ENCODE results near the gene SCRN1.

SCRN1 gene, protein sequence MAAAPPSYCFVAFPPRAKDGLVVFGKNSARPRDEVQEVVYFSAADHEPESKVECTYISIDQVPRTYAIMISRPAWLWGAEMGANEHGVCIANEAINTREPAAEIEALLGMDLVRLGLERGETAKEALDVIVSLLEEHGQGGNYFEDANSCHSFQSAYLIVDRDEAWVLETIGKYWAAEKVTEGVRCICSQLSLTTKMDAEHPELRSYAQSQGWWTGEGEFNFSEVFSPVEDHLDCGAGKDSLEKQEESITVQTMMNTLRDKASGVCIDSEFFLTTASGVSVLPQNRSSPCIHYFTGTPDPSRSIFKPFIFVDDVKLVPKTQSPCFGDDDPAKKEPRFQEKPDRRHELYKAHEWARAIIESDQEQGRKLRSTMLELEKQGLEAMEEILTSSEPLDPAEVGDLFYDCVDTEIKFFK

DNA sequence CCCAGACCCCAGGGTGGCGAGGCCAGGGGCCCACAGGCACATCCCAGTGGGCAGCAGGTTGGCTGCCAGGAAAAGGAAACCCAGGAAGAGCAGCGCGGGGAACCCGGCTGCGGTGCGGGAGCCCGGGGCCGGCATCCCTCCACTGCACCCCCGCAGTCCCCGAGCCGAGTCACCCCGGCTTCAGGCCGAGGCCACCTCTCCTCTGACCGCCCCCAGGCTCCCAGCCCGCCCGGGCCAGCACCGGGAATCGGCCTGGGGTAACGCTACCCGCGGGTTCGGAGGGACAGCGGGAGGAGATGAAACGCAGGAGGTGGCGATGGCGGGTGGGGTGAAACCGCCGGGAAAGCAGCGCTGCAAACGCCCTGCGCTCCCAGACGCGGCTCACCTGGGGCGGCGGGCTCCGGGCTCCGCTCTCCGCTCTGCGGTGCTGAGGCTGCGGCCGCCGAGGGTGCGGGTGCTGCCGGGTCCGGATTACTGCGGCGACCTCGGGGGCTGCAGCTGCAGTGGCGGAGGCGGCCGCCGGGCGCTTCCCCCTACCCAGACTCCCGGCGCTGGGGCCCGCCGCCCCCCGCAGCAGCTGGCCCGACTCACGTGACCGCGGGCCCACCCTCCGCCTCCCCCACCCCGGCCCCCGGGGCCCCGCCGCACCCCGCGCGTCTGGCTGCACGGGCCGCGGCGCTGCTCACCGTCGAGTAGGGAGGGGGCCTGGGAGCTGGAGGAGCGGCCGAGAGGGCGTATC, at the start of gene SCRN1:
TSS of gene SCRN1 (minus strand) at position 545 of the 739 bp plus-strand sequence. CDS start 20,734 bp downstream, outside the sequence.
- peak; percentile 49 for DNase-seq

DNA sequence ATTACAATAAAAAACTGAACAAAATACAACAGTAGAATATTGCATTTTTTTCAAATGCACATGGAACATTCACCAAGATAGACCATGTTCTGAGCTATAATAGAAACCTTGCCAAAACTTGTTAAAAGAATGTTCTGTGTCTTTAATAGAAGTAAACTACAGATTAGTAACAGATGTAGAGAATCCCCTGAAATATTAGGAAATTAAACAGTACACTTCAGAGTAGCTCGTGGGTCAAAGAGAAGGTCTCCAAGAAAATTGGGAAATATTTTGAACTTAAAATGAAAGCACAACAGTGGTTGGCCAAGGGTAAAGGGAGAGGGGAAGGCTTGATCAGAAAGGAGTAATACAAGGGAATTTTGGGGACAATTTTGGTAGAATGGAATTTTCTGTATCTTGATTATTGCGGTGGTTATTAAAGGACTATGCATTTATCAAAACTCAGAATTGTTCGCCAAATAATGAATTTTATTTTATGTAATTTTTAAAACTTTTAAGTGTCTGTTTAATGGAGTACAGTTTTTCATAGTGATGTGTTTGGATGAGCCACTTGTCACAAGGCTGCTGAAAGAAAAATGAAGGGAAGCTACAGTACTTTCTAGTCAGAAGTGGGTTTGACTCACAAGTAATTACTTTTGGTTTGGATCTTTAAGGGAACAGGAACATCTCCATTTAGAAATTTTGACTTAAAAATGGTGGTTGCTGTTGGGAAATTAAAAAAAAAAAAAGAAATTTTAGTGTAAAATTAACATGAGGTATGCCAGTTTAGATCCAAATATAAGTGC, 48.8 kb upstream of the SCRN1 start:
- no peak for DNase-seq

DNA sequence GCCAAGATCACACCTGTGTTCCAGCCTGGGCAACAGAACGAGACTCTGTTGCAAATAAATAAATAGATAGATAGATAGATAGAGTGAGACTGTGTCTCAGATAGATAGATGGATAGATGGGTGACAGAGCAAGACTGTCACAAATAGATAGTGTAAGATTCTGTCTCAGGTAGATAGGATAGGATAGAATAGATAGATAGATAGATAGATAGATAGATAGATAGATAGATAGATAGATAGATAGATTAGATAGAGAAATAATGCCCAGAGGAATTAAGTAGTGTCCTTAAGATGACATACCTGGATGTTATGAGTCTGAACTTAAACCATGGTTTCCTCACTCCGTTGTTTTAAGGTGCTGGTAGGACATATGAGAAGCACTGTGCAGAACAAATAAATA, 46.6 kb upstream of the SCRN1 start:
- DNase-seq: no peak

DNA sequence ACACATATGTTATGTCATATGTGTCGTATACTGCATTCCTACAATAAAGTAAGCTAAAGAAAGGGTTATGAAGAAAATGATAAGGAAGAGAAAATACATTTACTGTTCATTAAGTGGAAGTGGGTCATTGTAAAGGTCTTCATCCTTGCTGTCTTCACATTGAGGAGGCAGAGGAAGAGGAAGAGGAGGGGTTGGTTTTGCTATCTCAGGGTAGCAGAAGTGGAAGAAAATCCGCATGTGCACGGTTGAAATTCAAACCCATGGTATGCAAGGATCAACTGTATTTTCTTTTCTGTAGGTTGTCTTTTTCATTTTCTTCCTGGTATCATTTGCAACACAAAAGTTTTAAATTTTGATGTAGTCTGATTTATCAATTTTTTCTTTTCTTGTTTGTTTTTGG, 44.9 kb upstream of the SCRN1 start:
- no peak for DNase-seq

DNA sequence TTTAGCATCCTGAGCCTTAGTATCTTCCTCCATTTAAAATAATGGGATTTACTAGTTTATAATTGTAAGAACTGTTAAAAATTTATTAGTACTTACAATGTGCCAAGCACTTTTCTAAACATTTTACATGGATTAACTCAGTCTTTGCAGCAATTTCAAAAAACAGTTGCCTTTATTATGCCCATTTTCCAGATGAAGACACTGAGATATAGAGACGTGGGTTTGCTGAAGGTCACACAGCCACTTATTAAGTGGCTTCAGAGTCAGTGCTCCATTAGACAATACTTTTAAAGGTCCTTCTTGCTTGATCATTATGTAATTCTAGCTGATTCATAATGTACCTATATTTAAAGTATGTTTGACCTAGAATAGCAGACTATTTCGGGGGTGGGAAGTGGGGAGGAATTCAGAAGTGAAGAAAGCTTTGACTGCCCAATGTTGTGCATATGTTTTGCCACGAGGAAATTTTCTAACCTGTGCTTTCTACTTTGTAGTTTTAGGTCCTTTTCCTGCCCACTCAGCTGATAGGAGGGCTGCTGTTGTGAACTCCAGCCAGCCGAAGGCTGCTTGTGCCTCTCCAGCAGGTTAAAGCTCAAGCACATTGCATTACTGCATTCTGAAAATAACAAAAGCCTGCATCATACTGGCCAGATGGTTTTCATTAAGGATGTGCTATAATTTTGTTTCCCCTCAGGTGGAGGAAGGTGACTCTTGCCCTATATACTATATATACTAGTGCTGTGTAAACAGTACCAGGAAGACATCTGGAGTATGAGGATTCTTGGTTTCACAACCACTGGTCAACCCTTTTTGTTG, 42.9 kb upstream of the SCRN1 start:
- DNase-seq: no peak

DNA sequence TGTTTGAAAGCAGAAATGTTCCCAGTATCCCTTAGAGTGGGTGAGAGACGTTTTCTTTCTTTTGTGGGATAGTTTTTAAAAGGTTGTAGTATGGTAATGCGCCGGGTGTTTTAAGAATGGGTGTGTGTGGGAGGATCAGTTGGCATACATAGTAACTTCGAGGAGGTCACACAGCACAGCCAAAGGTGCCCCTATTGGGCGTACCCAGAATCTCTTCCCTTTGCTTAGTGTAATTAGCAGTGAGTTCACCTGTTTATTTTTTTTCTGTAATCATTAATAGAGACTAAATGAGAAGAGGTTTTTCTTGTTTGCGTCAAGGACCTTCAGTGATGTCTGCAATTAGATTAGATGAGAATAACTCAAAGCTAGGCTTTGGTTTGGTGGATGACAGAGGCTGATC, 40.1 kb upstream of the SCRN1 start:
- DNase-seq: no peak

DNA sequence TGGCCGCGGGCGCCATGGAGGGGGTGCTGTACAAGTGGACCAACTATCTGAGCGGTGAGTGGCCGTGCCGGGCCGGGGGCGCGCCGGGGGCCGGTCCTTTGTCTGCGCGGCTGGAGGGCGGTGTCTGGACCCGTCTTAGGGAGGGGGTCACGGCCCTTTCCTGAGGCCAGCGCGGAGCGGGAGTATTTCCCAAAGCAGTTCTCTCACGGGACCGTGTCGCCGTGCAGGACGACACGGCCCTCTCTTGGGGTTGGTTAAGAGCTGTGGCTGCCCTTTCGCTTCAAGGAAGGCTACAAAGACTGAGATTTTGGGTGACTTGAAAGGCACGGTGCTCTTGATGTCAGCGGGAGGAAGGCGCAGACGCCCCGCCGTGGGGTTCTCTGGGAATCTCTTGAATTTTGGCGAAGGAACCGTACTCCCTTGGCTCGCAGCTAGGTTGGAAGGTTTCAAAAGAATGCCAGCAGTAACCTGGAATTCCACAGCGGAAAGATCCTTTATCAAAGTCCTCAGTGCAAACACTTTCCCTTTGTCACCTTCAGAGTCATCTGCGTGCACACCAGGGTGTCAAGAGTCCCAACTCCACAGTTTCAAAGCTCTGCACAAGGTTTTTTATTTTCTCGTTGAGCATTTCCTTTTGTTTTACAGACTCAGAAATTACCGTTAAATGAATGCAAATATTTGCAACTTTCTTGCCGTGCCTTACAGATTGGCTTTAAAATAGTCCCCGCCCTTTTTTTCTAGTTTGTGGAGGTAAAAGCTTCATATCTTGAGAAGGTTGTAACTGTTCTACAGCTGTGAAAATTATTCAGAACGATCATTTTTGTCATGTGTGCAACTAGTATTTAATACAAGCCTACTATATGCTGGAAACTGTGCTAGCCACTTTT, 39.4 kb upstream of the SCRN1 start:
- DNase-seq: peak; percentile 49

DNA sequence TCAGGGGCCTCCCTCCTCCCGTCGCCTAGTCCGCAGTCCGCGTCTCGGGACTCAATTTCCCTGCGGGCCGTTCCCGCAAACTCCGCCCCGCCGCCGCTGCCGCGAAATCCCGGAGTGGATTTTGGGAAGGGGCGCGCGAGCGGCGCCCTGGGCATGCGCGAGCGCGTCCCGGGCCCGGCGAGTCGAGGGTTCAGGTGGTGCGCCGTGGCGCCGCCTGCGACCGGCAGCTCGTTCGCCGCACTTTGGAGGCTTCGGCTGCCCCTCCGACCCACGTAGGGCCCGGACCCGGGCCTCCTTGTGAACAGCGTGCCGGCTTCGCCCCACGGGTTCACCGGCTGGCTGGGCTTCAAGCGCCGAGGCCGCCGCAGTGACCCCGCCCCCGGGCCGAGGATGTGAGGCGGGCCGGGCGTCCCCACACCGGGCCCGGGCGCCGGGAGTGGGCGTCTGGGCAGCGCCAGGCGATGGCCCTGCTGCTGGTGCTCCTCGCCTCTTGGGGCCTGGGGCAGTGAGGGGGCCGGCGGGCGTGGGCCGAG, 38.7 kb upstream of the SCRN1 start, which contains the start of gene PLEKHA8:
TSS of gene PLEKHA8 (plus strand) at position 197 of the 533 bp plus-strand sequence. CDS start 351 bp downstream, outside the sequence.
- peak; percentile 89 for DNase-seq

DNA sequence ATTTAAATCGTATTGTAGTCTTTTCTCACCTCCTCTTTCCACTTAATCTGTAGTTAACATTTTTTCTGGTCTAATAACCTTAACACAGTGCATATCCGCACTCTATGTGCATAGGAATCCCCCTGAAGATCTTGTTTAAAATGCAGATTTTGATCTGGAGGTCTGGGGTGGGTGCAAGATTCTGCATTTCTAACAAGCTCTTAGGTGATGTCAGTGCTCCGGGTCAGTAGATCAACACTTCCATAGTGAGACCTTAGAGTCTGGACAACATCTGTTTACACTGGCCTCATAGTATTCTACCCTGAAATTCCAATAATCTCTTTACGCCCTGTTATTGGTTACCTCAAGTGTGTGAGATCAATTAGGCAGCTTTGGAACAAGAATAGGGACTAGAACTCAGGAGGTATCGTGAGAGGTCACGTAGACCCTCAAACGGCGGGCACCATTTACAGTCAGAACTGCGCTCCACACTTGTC, 38.2 kb upstream of the SCRN1 start:
- DNase-seq: peak; percentile 64

DNA sequence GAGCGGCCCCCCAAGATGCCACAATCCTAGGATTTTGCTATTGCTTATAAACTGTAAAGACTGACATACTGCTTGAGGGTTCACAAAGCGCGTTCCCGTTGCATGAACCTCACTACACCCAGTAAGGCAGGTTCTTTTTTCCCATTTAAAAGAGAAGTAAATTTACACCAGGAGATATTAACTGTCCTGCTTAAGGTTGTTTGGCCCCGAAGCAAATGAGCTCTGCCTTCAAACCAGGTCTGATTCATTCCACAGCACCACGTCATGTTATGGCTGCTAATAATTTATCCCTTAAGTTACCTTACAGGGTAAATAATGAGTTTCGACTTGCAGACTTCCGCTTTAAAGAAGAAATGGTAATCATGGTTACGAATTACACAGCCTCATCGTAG, 37.5 kb upstream of the SCRN1 start:
- peak; percentile 62 for DNase-seq

DNA sequence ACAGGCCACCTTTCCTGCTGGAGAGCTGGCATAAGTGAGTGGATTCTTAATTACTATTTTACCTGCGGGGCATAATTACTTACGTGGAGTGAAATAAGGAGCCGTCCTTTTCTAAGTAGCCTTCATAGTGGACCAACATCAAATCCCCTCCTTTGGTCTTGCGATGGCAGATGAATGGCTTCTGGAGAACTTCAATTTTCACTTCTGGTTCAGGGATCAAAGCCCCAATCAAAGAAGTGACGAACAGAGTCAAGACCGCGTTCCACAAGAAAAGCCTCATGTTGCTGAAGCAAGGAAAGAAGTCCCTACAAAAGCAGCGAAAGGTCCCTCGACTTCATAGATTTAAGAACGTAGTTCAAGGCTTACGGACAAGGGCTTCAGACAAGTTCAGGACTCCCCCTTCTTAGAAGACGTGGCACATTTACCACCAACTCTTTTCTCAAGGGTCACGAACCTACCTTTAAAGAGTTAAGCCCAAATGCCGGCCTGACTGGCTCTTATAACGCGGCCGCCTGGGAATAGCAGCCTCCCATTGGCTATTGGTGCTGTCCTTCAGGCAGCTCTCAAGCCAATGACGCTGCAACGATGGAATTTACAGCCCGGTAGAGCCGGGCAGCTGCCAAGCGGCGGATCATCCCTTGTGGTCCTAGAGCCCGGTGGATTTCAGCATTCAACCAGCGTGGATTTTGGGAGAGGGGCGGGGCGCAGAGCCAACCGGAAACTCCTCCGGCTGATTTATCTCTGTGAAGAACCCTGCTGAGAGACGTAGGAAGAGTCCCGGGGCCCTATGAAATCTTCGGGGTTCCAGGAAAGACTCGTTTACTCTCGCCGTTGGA, 36.8 kb upstream of the SCRN1 start, which contains the start of gene FKBP14:
TSS of gene FKBP14 (minus strand) at position 474 of the 836 bp plus-strand sequence. CDS start at position 280, 194 bp downstream.
- peak; percentile 98 for DNase-seq

DNA sequence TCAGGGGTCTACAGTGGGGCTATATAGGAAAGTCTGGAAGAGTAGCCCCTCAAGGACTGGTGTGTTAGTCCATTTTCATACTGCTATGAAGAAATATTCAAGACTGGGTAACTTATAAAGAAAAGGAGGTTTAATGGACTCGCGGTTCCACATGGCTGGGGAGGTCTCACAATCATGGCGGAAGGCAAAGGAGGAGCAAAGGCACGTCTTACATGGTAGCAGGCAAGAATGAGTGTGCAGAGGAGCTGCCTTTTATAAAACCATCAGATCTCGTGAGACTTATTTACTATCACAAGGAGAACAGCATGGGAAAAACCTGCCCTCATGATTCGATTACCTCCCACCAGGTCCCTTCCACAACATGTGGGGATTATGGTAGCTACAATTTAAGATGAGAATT, 33.9 kb upstream of the SCRN1 start:
- DNase-seq: no peak

DNA sequence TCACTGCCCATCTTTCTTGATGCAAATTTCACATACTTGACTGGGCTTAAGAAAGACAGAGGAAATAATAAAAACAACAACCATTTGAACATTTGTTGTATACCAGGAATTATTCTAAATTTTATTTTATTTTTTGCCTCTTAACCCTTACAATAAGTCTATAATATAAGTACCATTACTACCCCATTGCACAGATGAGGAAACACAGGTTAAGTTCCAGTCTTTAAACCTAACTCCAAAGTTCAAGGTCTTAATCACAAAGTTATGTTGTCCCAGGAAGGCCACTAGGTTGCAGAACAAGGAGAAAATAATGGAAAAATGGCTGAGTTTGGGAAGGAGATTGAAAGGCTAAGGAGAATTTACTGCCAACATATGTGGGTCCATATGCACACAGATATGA, 33.4 kb upstream of the SCRN1 start:
- no peak for DNase-seq

DNA sequence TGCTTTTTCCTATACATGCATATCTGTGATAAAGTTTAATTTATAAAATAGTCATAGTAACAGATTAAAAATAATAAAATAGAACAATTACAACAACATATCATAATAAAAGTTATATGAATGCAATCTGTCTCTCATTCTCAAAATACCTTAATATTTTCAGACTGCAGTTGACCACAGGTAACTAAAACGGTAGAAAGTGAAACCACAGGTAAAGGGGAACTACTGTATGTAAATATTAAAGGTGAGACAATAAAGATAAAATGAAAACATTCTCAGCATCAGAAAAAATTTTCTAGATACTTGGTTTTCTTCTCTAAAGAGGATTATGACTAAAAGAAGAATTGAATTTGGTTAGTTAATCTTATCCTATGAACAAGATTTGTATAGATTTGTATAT, 30.9 kb upstream of the SCRN1 start:
- no peak for DNase-seq

DNA sequence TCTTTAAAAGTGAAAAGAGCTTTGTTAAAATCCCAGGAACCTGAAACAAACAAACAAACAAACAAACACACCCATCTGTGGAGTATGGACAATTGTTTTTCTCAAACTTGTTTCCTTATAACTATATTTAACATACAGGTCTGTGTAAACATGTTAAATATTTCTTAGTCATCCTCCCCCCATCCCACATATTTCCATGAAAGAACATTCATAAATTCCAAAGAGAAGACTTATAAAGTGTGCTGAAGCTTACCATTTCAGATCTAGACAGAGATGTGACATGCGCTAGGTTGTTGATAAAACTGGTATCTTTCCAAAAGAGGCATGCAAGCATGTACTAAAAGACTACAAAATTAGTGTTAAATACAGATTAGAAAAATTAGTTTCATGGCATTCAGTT, 30.4 kb upstream of the SCRN1 start:
- no peak for DNase-seq

DNA sequence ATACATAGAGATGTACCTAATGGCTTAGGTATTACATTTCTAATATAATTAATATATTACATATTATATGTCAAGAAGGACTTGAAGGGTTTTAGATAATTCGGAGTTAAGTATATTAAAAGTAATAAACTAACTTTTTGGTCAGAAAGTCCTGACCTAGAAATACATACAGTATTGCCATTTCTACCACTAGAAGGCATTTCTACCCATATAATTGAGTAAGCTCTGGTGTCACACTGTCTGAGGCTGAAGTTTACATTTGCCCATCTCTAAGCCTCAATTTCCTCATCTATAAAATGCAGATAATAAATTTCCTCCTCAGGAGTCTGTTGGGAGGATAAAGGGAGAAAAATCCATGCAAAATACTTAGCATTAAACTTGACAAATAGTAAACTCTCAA, 29.8 kb upstream of the SCRN1 start:
- no peak for DNase-seq

DNA sequence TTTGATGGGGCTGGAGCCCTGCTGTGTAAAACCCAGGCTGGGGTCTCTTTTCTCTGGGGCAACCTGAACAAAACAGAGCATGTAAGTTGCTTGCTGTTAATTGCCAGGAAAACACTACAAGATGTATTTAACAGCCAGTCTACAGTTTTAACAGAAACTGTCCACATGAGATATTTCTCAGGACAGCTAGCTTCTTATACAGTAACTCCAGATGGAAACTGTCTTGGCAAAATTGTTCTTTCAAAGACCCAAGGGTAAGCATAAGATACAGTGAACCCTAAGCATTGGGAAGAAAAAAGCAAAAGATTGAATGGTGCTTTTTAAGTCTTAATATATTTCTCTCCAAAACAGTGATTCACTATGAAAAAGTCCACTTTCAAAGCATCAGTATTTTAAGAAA, 28.9 kb upstream of the SCRN1 start:
- no peak for DNase-seq

DNA sequence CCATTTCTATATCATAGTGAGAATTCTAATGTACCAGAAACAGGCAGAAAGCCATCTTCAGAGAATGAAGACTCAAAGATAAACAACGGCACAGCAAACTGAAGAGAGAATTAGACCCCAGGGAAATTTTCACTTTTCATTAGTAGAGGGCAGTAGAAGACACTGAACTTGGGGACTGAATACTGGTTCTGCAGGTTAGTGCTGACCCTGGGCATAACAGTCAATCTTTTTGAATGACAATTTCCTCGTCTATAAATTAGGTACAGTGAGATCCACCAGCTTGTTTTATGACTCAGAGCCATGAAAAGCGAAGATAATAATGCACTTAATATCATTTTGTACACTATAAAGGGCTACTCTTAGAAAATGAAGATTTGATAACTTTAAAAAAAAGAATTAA, 23.2 kb upstream of the SCRN1 start:
- DNase-seq: no peak

DNA sequence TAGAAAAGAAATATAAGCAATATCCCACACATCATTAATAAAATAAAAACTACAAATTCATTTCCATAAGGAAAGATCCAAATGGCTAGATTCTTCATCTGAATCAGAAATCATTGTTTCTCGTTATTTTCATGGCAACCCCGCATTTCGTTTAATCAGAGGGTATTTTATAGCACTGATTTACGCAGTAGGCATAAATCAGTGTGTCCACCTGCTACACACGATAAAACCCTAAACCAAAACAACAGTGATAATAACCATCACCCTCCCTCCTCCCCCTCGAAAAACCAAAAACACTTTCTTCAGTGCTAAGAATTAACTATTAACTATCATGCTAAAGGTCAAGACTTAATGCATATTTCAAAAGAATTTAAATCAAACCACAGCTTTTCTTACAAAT, 20.4 kb upstream of the SCRN1 start:
- DNase-seq: no peak

DNA sequence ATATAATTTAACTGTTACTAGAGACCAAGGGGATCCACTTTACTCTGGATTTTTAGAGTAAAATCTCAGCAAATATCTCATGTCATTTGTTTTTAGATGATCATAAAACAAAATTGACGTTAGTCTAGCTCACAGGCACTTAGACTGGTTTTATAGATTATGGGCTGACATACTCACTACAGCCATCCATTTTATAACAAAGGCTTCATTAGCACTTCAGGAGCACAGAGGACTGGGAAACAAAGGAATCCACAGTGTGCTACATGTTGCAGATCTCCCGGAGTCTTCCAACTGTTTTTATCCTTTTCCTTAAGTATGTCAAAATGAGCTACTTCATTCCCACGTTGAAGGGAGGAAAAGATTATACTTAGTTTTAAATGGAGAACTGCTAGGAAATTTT, 15.9 kb upstream of the SCRN1 start:
- no peak for DNase-seq

All from midbrain (tissue), 1 donor.